Lung (tissue), 12 donors: ENCODE results near the gene BCL11A. TPM values are rescaled to one million over a fixed set of nuclear protein-coding genes. Genes with fewer than 3 reads are reported as not detected.

ENCODE experiments used
- ATAC-seq: fragments of 200-7000 bp; cut with Tn5 transposase; one replicate; pipeline ENCODE4 v1.9.1; 2020; ENCODE audit warnings: moderate number of reproducible peaks; ENCODE audit not compliant: insufficient read depth, low FRiP score
- DNase-seq, 3 donors: peaks; one replicate each; pipeline ENCODE4 v3.0.0-alpha.2; 2013 to 2017
- H3K27ac ChIP-seq, 2 donors: one replicate each; pipeline ENCODE4 v1.5.1; 2013; ENCODE audit warnings: mild to moderate bottlenecking in 2 of 2, moderate library complexity in 2 of 2, control low read depth in 1 of 2, inconsistent platforms in 1 of 2, low read depth in 1 of 2, low read length in 1 of 2
- H3K27me3 ChIP-seq, 3 donors: one replicate each; pipeline ENCODE4 v1.5.1; 2013; ENCODE audit warnings: low read length in 2 of 3; ENCODE audit not compliant: control insufficient read depth in 3 of 3, insufficient read depth in 3 of 3
- H3K36me3 ChIP-seq, 4 donors: one replicate each; pipeline ENCODE4 v1.5.1; 2013; ENCODE audit warnings: low read length in 4 of 4, mild to moderate bottlenecking in 1 of 4, moderate library complexity in 1 of 4; ENCODE audit not compliant: control insufficient read depth in 4 of 4, insufficient read depth in 4 of 4
- H3K4me1 ChIP-seq, 5 donors: one replicate each; pipeline ENCODE4 v1.5.1; 2013; ENCODE audit warnings: low read length in 5 of 5, mild to moderate bottlenecking in 2 of 5, moderate library complexity in 1 of 5; ENCODE audit not compliant: control insufficient read depth in 5 of 5, insufficient read depth in 5 of 5
- H3K4me3 ChIP-seq: one replicate; pipeline ENCODE4 v1.5.1; 2013; ENCODE audit warnings: mild to moderate bottlenecking, control low read depth, moderate library complexity
- H3K9ac ChIP-seq, 2 donors: one replicate each; pipeline ENCODE4 v1.5.1; 2013; ENCODE audit warnings: low read length in 2 of 2, control low read depth in 1 of 2; ENCODE audit not compliant: insufficient read depth in 1 of 2
- H3K9me3 ChIP-seq, 4 donors: one replicate each; pipeline ENCODE4 v1.5.1; 2013; ENCODE audit warnings: low read length in 3 of 4, mild to moderate bottlenecking in 1 of 4, moderate library complexity in 1 of 4; ENCODE audit not compliant: control insufficient read depth in 4 of 4, insufficient read depth in 3 of 4
- WGBS, 2 donors: extraction: QIAGEN DNeasy Blood & Tissue Kit; methylation state at CpG; one replicate each; pipeline ENCODE4 v1.1.7; 2013; 5-methylcytosine and 5-hydroxymethylcytosine counted together
- polyA plus RNA-seq, 2 donors: library from polyadenylated mRNA; stranded (reverse); fragments of 200-250 nt; gene quantifications; one replicate each; pipeline ENCODE4 v1.2.1, GENCODE V29; 2013
- total RNA-seq, 2 donors: library from RNA; depleted of rRNA in 1 of 2; stranded (reverse); fragments of >200 nt in 1 of 2; gene quantifications; one replicate each; pipeline ENCODE4 v1.2.1, GENCODE V29; 2014 to 2021
- TF ChIP-seq, protein P1 (sequence below): IDR thresholded peaks from 2 replicates; pipeline ENCODE4 v1.5.1; 2012; ENCODE audit warnings: mild to moderate bottlenecking; ENCODE audit errors: control extremely low read depth, extremely low read depth
- donor health status: control.
- donor health status: control.
- donor health status: Bipolar disorder and iron deficiency.
- donor health status: healthy.
- donor health status: DM: yes; HTN: yes; CAD: no.

Gene BCL11A
- total and polyA plus RNA-seq, 4 donors: 1.5 to 21.1 (median 4.7) TPM

DNA sequence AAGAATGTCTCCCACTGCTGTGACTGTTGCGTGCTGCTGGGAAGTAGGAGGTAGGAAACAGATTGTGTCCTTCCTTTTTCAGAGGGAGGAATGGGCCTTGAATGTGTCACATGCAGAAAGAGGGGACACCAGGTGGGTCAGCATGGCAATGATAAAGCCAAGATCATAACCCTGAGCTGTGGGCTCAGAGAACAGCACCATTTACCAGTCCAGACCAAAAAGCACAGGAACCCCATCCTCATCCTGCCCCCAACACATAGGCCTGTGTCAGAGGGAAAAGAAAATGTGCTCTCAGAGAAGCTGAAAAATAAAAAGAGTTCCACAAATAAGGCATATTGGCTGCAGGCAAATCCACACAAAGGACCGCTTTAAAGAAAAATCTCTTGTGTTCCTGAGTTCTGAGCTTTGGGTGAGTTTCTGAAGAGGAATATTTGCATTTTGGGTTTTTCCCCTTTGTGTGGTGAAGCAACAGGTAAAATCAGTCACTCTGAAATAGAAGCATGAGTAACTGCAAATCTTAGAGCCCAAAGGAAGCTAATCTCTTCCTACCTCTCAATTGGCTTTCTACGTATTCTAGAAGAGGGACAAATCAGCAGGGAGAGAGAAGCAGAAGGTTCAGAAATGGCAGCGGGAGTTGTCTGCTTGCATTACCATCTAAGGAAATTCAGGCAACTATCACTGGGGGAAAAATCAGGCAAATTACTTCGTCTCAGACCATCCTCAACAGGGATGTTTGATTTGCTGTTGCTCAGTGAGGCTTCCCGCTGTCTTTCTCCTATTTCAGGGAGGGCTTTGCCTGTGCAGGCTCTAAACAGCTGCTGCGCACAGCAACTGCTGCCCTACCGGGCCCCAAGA, 106.8 kb downstream of the BCL11A start:
- no peak overlapping the region for H3K27ac ChIP-seq
- no peak overlapping the region for H3K4me3 ChIP-seq
- no peak overlapping the region for H3K9ac ChIP-seq
- no peaks in the 10 kb centered on the region for H3K36me3 ChIP-seq
- WGBS, 2 donors: 80 to 82% methylated on average over 8 of the region's 8 CpGs
- no peak for DNase-seq
- no peaks in the 10 kb centered on the region for H3K9me3 ChIP-seq
- no peak for ATAC-seq
- no peaks in the 10 kb centered on the region for H3K27me3 ChIP-seq
- peaks cover 0 to 4% (median 0%) of the 10 kb centered on the region in 5 donors for H3K4me1 ChIP-seq
- TF ChIP-seq, protein P1, sequence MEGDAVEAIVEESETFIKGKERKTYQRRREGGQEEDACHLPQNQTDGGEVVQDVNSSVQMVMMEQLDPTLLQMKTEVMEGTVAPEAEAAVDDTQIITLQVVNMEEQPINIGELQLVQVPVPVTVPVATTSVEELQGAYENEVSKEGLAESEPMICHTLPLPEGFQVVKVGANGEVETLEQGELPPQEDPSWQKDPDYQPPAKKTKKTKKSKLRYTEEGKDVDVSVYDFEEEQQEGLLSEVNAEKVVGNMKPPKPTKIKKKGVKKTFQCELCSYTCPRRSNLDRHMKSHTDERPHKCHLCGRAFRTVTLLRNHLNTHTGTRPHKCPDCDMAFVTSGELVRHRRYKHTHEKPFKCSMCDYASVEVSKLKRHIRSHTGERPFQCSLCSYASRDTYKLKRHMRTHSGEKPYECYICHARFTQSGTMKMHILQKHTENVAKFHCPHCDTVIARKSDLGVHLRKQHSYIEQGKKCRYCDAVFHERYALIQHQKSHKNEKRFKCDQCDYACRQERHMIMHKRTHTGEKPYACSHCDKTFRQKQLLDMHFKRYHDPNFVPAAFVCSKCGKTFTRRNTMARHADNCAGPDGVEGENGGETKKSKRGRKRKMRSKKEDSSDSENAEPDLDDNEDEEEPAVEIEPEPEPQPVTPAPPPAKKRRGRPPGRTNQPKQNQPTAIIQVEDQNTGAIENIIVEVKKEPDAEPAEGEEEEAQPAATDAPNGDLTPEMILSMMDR: no peak

GRCh38 chr2:60445684-60446179, 107.7 kb downstream of the BCL11A start:
- no peak overlapping the region for H3K9ac ChIP-seq
- H3K4me1 ChIP-seq: peaks cover 0 to 4% (median 0%) of the 10 kb centered on the region in 5 donors
- DNase-seq: no peak
- H3K27ac ChIP-seq: no peak overlapping the region
- no peaks in the 10 kb centered on the region for H3K36me3 ChIP-seq
- no peaks in the 10 kb centered on the region for H3K27me3 ChIP-seq
- H3K9me3 ChIP-seq: no peaks in the 10 kb centered on the region
- 61 to 63% methylated on average over 8 of the region's 8 CpGs for WGBS, 2 donors
- TF ChIP-seq, protein P1: no peak
- no peak overlapping the region for H3K4me3 ChIP-seq
- no peak for ATAC-seq

DNA sequence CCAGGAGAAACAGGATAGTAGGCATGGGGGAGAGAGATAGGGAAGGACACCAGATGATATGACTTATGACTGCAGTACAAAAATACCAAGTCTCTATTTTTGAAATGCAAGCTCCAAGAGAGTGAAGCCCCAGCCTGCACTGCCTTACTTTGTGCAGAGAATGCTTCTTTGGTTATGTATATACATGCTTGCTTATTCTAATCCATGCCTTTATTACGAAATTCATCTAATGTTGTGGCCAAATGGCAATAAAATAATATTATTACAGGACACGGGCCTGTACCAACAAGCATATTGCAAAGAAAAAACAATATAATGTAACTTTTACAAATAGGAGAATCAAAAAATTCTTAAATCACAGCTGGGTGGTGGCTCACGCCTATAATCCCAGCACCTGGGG, 110.8 kb downstream of the BCL11A start:
- TF ChIP-seq, protein P1: no peak
- Histone ChIP-seq H3K27me3 (no peaks in the 10 kb centered on the region), H3K9ac (no peak overlapping the region), H3K27ac (no peak overlapping the region), H3K4me1 (peaks cover 0 to 4% (median 0%) of the 10 kb centered on the region in 5 donors), H3K4me3 (no peak overlapping the region), H3K9me3 (no peaks in the 10 kb centered on the region), H3K36me3 (no peaks in the 10 kb centered on the region)
- ATAC-seq (no peak), DNase-seq (no peak)
- 87 to 94% methylated on average over 3 of the region's 3 CpGs for WGBS, 2 donors
